Skin epidermis (tissue), 12 donors: Measurements from ENCODE around the gene ERN1.
A peak's percentile ranks its signal among the peaks of the same experiment; 100 is the strongest.
"Not testable (repeated sequence)": the region's sequence is repeated elsewhere in the genome, so short reads cannot be mapped to it uniquely, and the experiment has no call there.

Experiments
- H3K27ac ChIP-seq, 21 experiments: fragments of 200-600 bp; sonication (generic) in 11 of 21; one replicate each; pipeline ENCODE4 v1.5.0; 2020; ENCODE audit warnings: mild to moderate bottlenecking in 3 of 21, inconsistent platforms in 2 of 21, moderate library complexity in 2 of 21
- H3K4me3 ChIP-seq, 7 experiments: fragments of 200-600 bp; sonication (generic) in 2 of 7; one replicate each; pipeline ENCODE4 v1.5.0; 2020; ENCODE audit warnings: inconsistent platforms in 2 of 7, mild to moderate bottlenecking in 2 of 7, moderate library complexity in 1 of 7

ERN1 gene

GRCh38 chr17:64020056-64020766 is 109.7 kb downstream of the ERN1 start, which contains the start of gene ICAM2:
ICAM2 (minus strand) TSS chr17:64020633; CDS start chr17:64006691, 13,942 bp downstream.
- Histone ChIP-seq H3K4me3 (peak within 1 kb of the TSS; percentile 23 to 46 (median 39)), H3K27ac (peak within 1 kb of the TSS in 20 of 21 experiments; percentile 25 to 93 (median 79))

- H3K27ac ChIP-seq: peak overlapping the region in 20 of 21 experiments; percentile 25 to 93 (median 79)
- peak overlapping the region; percentile 23 to 46 (median 39) for H3K4me3 ChIP-seq
These were observed 110.4 kb downstream of the ERN1 start for GRCh38 chr17:64019551-64019961.

- Histone ChIP-seq H3K4me3 (no peak overlapping the region), H3K27ac (peak overlapping the region in 3 of 21 experiments; percentile 24 to 75 (median 38))
These were observed 112.5 kb downstream of the ERN1 start for GRCh38 chr17:64017381-64017980.

- peak overlapping the region in 14 of 21 experiments; percentile 5 to 79 (median 58) for H3K27ac ChIP-seq
These were observed 113.0 kb downstream of the ERN1 start for GRCh38 chr17:64016974-64017373.

GRCh38 chr17:64016231-64016784 is 113.6 kb downstream of the ERN1 start:
- Histone ChIP-seq H3K4me3 (no peak overlapping the region), H3K27ac (peak overlapping the region in 18 of 21 experiments; percentile 5 to 79 (median 52))

More at GRCh38 chr17:64016974-64017373, 113.0 kb downstream of the ERN1 start:
- no peak overlapping the region for H3K4me3 ChIP-seq

GRCh38 chr17:64015447-64015846 is 114.5 kb downstream of the ERN1 start:
- peak overlapping the region in 9 of 21 experiments; percentile 20 to 79 (median 71) for H3K27ac ChIP-seq
- no peak overlapping the region for H3K4me3 ChIP-seq

- Histone ChIP-seq H3K4me3 (no peak overlapping the region), H3K27ac (peak overlapping the region in 2 of 21 experiments; percentile 29 to 35)
These were observed 120.2 kb downstream of the ERN1 start for GRCh38 chr17:64009571-64010402.

GRCh38 chr17:64008830-64009229 is 121.1 kb downstream of the ERN1 start:
- H3K4me3 ChIP-seq: no peak overlapping the region
- H3K27ac ChIP-seq: peak overlapping the region in 6 of 21 experiments; percentile 4 to 30 (median 7)

GRCh38 chr17:64008346-64008745 is 121.6 kb downstream of the ERN1 start:
- Histone ChIP-seq H3K4me3 (no peak overlapping the region), H3K27ac (peak overlapping the region in 7 of 21 experiments; percentile 4 to 30 (median 8))

- Histone ChIP-seq H3K4me3 (no peak overlapping the region), H3K27ac (peak overlapping the region in 7 of 21 experiments; percentile 5 to 38 (median 14))
These were observed 122.1 kb downstream of the ERN1 start for GRCh38 chr17:64007838-64008282.

- H3K4me3 ChIP-seq: not testable (repeated sequence)
- peak overlapping the region in 7 of 21 experiments; percentile 5 to 38 (median 17) for H3K27ac ChIP-seq
These were observed 122.7 kb downstream of the ERN1 start for GRCh38 chr17:64007089-64007837.

GRCh38 chr17:64006361-64007088 is 123.4 kb downstream of the ERN1 start:
- peak overlapping the region in 9 of 21 experiments; percentile 3 to 62 (median 26) for H3K27ac ChIP-seq
- H3K4me3 ChIP-seq: no peak overlapping the region

GRCh38 chr17:64005734-64006167 is 124.2 kb downstream of the ERN1 start:
- peak overlapping the region in 4 of 21 experiments; percentile 23 to 62 (median 52) for H3K27ac ChIP-seq

GRCh38 chr17:64004903-64005733 is 124.8 kb downstream of the ERN1 start:
- Histone ChIP-seq H3K27ac (peak overlapping the region in 3 of 21 experiments; percentile 16 to 62 (median 49)), H3K4me3 (no peak overlapping the region)

More at GRCh38 chr17:64005734-64006167, 124.2 kb downstream of the ERN1 start:
- H3K4me3 ChIP-seq: no peak overlapping the region

GRCh38 chr17:64004218-64004770 is 125.7 kb downstream of the ERN1 start:
- Histone ChIP-seq H3K4me3 (no peak overlapping the region), H3K27ac (no peak overlapping the region)

GRCh38 chr17:64003526-64004121 is 126.3 kb downstream of the ERN1 start:
- H3K4me3 ChIP-seq: no peak overlapping the region
- H3K27ac ChIP-seq: no peak overlapping the region
